OCI-LY3 (cell line): ENCODE data around the gene FAM117B.

Experiments
- H2AFZ ChIP-seq: fragments of 200-600, 300-600 bp; shearing (Covaris generic); 2 replicates; pipeline ENCODE4 v1.6.0; 2014; ENCODE audit warnings: antibody characterized with exemption, low read depth, low read length
- H3K27ac ChIP-seq: fragments of 200-600, 300-600 bp; sonication (generic); 2 replicates; pipeline ENCODE4 v1.5.1; 2014; ENCODE audit warnings: mild to moderate bottlenecking, low read length, moderate library complexity, mixed read lengths
- H3K27me3 ChIP-seq: fragments of 200-600, 300-600 bp; sonication (generic); 2 replicates; pipeline ENCODE4 v1.6.1; 2014; ENCODE audit warnings: low read depth, low read length, mixed read lengths
- H3K36me3 ChIP-seq: fragments of 200-600, 300-600 bp; sonication (generic); replicated peaks from 2 replicates; pipeline ENCODE3; 2014; ENCODE audit warnings: low read depth, low read length, mixed read lengths
- H3K4me1 ChIP-seq: fragments of 300-600, 200-600 bp; sonication (generic); 2 replicates; pipeline ENCODE4 v1.6.1; 2014; ENCODE audit warnings: low read length, mixed read lengths
- H3K4me2 ChIP-seq: fragments of 200-600, 300-600 bp; sonication (generic); 2 replicates; pipeline ENCODE4 v1.6.1; 2014; ENCODE audit warnings: low read length, mixed read lengths
- H3K4me3 ChIP-seq: fragments of 300-600, 200-600 bp; sonication (generic); 2 replicates; pipeline ENCODE4 v1.5.1; 2014; ENCODE audit warnings: antibody characterized with exemption, mild to moderate bottlenecking, low read length, moderate library complexity
- H3K79me2 ChIP-seq: fragments of 300-600, 200-600 bp; shearing (Covaris generic); 2 replicates; pipeline ENCODE4 v1.6.1; 2014; ENCODE audit warnings: mild to moderate bottlenecking, low read length, mixed read lengths
- H3K9ac ChIP-seq: fragments of 300-600, 200-600 bp; shearing (Covaris generic); 2 replicates; pipeline ENCODE4 v1.6.0; 2014; ENCODE audit warnings: mild to moderate bottlenecking, low read length, moderate library complexity
- H3K9me3 ChIP-seq: fragments of 200-600, 300-600 bp; shearing (Covaris generic); 2 replicates; pipeline ENCODE4 v1.6.1; 2014; ENCODE audit warnings: low read length, mixed read lengths; ENCODE audit not compliant: insufficient read depth
- H4K20me1 ChIP-seq: fragments of 200-600, 300-600 bp; sonication (generic); 2 replicates; pipeline ENCODE4 v1.6.1; 2016; ENCODE audit warnings: low read length, mixed read lengths; ENCODE audit not compliant: insufficient read depth
- EZH2phosphoT487 ChIP-seq: fragments of 200-600 bp; shearing (Covaris generic); IDR thresholded peaks from 2 replicates; pipeline ENCODE4 v1.6.1; 2018; ENCODE audit warnings: antibody characterized with exemption, mixed run types, low read depth
- TF ChIP-seq, protein P1 (sequence below): fragments of 200-600, 300-600 bp; sonication (generic); IDR thresholded peaks from 2 replicates; pipeline ENCODE4 v1.5.1; 2014; ENCODE audit warnings: antibody characterized with exemption, low read length, low read depth

FAM117B gene

DNA sequence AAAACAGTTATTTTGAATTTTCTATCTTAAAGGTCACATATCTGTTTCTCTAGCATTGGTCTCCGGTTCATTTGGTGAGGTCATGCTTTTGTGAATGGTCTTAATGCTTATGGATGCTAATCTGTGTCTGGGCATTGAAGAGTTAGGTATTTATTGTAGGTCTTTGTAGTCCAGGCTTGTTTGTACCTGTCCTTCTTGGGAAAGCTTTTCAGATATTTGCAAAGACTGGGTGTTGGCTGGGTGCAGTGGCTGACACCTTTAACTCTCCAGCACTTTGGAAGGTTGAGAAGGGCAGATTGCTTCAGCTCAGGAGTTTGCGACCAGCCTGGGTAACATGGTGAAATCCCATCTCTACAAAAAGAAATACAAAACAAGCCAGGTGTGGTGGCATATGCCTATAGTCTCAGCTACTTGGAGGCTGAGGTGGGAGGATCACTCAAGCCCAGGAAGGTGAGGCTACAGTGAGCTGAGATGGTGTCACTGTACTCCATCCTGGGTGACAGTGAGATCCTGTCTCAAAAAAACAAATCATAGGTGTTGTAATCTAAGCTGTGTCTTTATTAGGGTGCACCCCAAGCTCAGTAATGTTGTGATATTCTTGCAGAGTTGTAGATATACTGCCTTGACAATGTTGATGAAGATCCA lies 82.3 kb downstream of the FAM117B start:
- no peaks in the 10 kb centered on the region for H3K4me1 ChIP-seq
- H3K79me2 ChIP-seq = peaks cover 23% of the 10 kb centered on the region
- no peak overlapping the region for H3K27ac ChIP-seq
- no peak overlapping the region for H3K9ac ChIP-seq
- no peaks in the 10 kb centered on the region; the same call in 1 of the 2 replicates for H4K20me1 ChIP-seq
- no peak overlapping the region for H2AFZ ChIP-seq
- H3K4me2 ChIP-seq = no peak overlapping the region
- H3K27me3 ChIP-seq = no peaks in the 10 kb centered on the region
- H3K9me3 ChIP-seq = peaks cover 4% of the 10 kb centered on the region; the same call in 1 of the 2 replicates
- H3K36me3 ChIP-seq = no peaks in the 10 kb centered on the region
- TF ChIP-seq EZH2phosphoT487 = no peak
- TF ChIP-seq, protein P1, sequence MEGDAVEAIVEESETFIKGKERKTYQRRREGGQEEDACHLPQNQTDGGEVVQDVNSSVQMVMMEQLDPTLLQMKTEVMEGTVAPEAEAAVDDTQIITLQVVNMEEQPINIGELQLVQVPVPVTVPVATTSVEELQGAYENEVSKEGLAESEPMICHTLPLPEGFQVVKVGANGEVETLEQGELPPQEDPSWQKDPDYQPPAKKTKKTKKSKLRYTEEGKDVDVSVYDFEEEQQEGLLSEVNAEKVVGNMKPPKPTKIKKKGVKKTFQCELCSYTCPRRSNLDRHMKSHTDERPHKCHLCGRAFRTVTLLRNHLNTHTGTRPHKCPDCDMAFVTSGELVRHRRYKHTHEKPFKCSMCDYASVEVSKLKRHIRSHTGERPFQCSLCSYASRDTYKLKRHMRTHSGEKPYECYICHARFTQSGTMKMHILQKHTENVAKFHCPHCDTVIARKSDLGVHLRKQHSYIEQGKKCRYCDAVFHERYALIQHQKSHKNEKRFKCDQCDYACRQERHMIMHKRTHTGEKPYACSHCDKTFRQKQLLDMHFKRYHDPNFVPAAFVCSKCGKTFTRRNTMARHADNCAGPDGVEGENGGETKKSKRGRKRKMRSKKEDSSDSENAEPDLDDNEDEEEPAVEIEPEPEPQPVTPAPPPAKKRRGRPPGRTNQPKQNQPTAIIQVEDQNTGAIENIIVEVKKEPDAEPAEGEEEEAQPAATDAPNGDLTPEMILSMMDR = no peak
- no peak overlapping the region for H3K4me3 ChIP-seq

DNA sequence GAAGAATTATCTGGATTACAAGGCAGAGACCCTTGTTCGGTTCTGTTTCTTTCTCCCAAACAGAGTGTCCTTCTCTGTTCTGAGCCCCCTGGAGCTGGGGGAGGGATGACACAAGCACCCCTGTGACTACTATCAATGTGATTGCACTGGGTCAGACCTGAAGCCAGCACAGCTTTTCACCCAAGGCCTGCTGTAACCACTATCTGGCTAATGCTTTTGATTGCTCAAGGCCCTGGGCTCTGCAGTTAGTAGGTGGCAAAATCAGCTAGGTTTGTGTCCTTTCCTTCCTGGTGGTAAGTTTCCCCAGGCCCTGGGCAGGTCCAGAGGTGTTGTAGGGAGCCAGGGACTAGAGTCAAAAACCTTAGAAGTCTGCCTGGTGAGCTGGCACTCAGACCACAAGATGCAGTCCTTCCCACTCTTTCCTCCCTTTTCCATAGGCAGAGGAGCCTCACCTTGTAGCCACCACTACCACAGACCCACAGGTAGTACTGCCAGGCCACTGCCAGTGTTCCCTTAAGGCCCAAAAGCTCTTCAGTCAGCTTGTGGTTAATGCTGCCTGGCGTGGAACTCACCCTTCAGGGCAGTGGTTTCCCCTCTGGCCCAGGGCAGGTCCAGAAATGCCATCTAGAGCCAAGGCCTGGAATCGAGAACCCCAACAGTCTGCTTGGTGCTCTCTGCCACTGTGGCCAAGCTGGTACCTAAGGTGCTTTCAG lies 83.0 kb downstream of the FAM117B start:
- H4K20me1 ChIP-seq = no peaks in the 10 kb centered on the region; the same call in 1 of the 2 replicates
- no peaks in the 10 kb centered on the region for H3K36me3 ChIP-seq
- no peak overlapping the region for H3K27ac ChIP-seq
- H3K4me1 ChIP-seq = no peaks in the 10 kb centered on the region
- peaks cover 4% of the 10 kb centered on the region; the same call in 1 of the 2 replicates for H3K9me3 ChIP-seq
- H3K79me2 ChIP-seq = peaks cover 19% of the 10 kb centered on the region
- H2AFZ ChIP-seq = no peak overlapping the region
- TF ChIP-seq EZH2phosphoT487 = no peak
- TF ChIP-seq, protein P1 = no peak
- H3K4me3 ChIP-seq = no peak overlapping the region
- no peaks in the 10 kb centered on the region for H3K27me3 ChIP-seq
- no peak overlapping the region for H3K9ac ChIP-seq
- no peak overlapping the region for H3K4me2 ChIP-seq

DNA sequence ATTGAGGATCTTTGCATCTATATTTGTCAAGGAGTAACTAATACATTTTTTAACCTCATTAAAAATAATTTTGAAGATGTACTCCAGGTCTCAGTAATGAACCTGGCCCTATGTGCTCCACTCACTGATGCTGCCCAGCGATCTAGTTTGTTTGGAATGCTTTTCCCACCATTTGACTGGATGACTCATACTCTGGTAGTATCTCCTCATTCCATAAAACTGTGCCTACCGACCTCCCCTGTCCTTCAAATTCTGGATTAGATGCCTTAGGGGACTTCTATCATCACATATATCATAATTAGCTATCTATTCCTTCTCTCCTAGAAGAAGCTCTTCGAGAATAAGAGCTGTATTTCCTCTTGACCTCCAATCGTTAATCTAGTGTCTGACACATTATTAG lies 83.8 kb downstream of the FAM117B start:
- Histone ChIP-seq H4K20me1 (no peaks in the 10 kb centered on the region; the same call in 1 of the 2 replicates), H3K4me1 (no peaks in the 10 kb centered on the region), H3K27ac (no peak overlapping the region), H3K4me3 (no peak overlapping the region), H3K27me3 (no peaks in the 10 kb centered on the region), H2AFZ (no peak overlapping the region), H3K79me2 (peaks cover 13% of the 10 kb centered on the region), H3K36me3 (no peaks in the 10 kb centered on the region), H3K9ac (no peak overlapping the region), H3K9me3 (peaks cover 4% of the 10 kb centered on the region; the same call in 1 of the 2 replicates), H3K4me2 (no peak overlapping the region)
- TF ChIP-seq EZH2phosphoT487 = no peak

DNA sequence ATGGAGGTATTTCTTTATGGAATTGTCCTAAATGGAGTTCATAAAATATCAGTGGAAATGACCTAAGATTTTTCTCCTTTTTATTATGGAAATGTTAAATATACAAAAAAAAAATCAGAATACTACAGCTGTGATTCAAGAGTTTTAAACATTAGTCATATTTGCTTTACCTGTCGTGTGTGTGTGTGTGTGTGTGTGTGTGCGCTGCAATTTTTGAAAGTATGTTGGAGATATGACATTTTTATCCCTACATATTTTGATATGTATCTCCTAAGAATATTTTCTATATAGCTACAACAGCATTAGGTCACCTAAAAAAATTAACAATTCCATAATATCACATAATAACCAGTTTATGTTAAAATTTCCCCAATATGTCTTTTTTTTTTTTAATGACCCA lies 85.5 kb downstream of the FAM117B start:
- no peaks in the 10 kb centered on the region for H3K4me1 ChIP-seq
- TF ChIP-seq, protein P1 = no peak
- TF ChIP-seq EZH2phosphoT487 = no peak
- H3K4me2 ChIP-seq = no peak overlapping the region
- no peak overlapping the region for H3K27ac ChIP-seq
- H3K27me3 ChIP-seq = no peaks in the 10 kb centered on the region
- H4K20me1 ChIP-seq = no peaks in the 10 kb centered on the region; the same call in 1 of the 2 replicates
- H3K4me3 ChIP-seq = no peak overlapping the region
- no peak overlapping the region for H2AFZ ChIP-seq
- no peaks in the 10 kb centered on the region for H3K36me3 ChIP-seq
- H3K9ac ChIP-seq = no peak overlapping the region
- peaks cover 13% of the 10 kb centered on the region; the same call in 1 of the 2 replicates for H3K79me2 ChIP-seq
- H3K9me3 ChIP-seq = peaks cover 4% of the 10 kb centered on the region; the same call in 1 of the 2 replicates
